B cell (primary cell): ENCODE results near the gene FAM234A. TPM values are rescaled to one million over a fixed set of nuclear protein-coding genes. Genes with fewer than 3 reads are reported as not detected.

ENCODE experiments used
- ATAC-seq: fragments of 200-7000 bp; cut with Tn5 transposase; one replicate; pipeline ENCODE4 v1.10.0; 2021; ENCODE audit warnings: low read depth, mild to moderate bottlenecking, moderate number of reproducible peaks, moderate library complexity
- CTCF ChIA-PET: fragments of 350-600 bp; sonication (Branson Sonifier 250); formaldehyde crosslinking; loops from one replicate; lab custom pipeline; 2021; ENCODE audit warnings: antibody characterized with exemption, inconsistent platforms; lab: Charles Lee
- POLR2A ChIA-PET: fragments of 350-600 bp; sonication (Branson Sonifier 250); formaldehyde crosslinking; loops from one replicate; lab custom pipeline; 2021; ENCODE audit warnings: antibody characterized with exemption; lab: Charles Lee
- DNase-seq: peaks from one replicate; pipeline ENCODE4 v3.0.0; 2013
- H2AFZ ChIP-seq: 2 replicates; pipeline ENCODE4 v1.6.1; 2012; ENCODE audit warnings: mild to moderate bottlenecking, low read depth, low read length; ENCODE audit not compliant: insufficient read depth, poor library complexity, severe bottlenecking
- H3K27ac ChIP-seq, 2 donors: 1 replicate in 1 of 2; 2 replicates in 1 of 2; pipeline ENCODE4 v1.5.1; 2012 to 2013; ENCODE audit warnings: low read length in 2 of 2, mild to moderate bottlenecking in 2 of 2, moderate library complexity in 1 of 2
- H3K27me3 ChIP-seq, 4 experiments: fragments of 200-600 bp in 1 of 4; sonication (generic) in 1 of 4; replicated peaks in 1 of 4; 1 replicate in 2 of 4; 2 replicates in 2 of 4; pipeline versions ENCODE4 v1.6.1 to v1.7.0; 2013 to 2016; ENCODE audit warnings: low read length in 3 of 4, mild to moderate bottlenecking in 2 of 4, mixed read lengths in 1 of 4, moderate library complexity in 1 of 4; ENCODE audit not compliant: insufficient read depth in 4 of 4, control insufficient read depth in 3 of 4; ENCODE audit errors: control extremely low read depth in 1 of 4
- H3K36me3 ChIP-seq, 2 experiments: replicated peaks in 1 of 2; 1 replicate in 1 of 2; 2 replicates in 1 of 2; pipeline versions ENCODE4 v1.6.1 to v1.7.1; 2013; ENCODE audit warnings: low read length in 1 of 2; ENCODE audit not compliant: insufficient read depth in 2 of 2, control insufficient read depth in 1 of 2; ENCODE audit errors: control extremely low read depth in 1 of 2, extremely low read depth in 1 of 2
- H3K4me1 ChIP-seq, 2 donors: fragments of 200-600 bp in 1 of 2; sonication (generic) in 1 of 2; 1 replicate in 1 of 2; 2 replicates in 1 of 2; pipeline versions ENCODE4 v1.5.1 to v1.6.1; 2013 to 2017; ENCODE audit warnings: low read length in 2 of 2; ENCODE audit not compliant: control insufficient read depth in 2 of 2, insufficient read depth in 2 of 2
- H3K4me2 ChIP-seq: replicated peaks from 2 replicates; pipeline ENCODE3; 2012; ENCODE audit warnings: mild to moderate bottlenecking, low read depth, low read length; ENCODE audit not compliant: poor library complexity, severe bottlenecking
- H3K4me3 ChIP-seq, 5 experiments: fragments of 200-600 bp in 1 of 5; sonication (generic) in 1 of 5; 1 replicate in 3 of 5; 2 replicates in 2 of 5; pipeline versions ENCODE4 v1.5.1 to v1.7.0; 2011 to 2016; ENCODE audit warnings: low read length in 4 of 5, mild to moderate bottlenecking in 4 of 5, low read depth in 2 of 5, control low read depth in 1 of 5, moderate library complexity in 1 of 5; ENCODE audit not compliant: insufficient read depth in 1 of 5; ENCODE audit errors: control extremely low read depth in 1 of 5, extremely low read depth in 1 of 5
- H3K79me2 ChIP-seq: fragments of 200-600 bp; sonication (generic); one replicate; pipeline ENCODE4 v1.6.0; 2016; ENCODE audit warnings: low read length; ENCODE audit not compliant: control insufficient read depth, insufficient read depth
- H3K9ac ChIP-seq: fragments of 200-600 bp; sonication (generic); 2 replicates; pipeline ENCODE4 v1.6.1; 2017; ENCODE audit warnings: mild to moderate bottlenecking, low read length, moderate library complexity
- H3K9me3 ChIP-seq, 3 donors: one replicate each; pipeline versions ENCODE4 v1.6.1 to v1.7.1; 2013; ENCODE audit warnings: low read length in 2 of 3; ENCODE audit not compliant: control insufficient read depth in 2 of 3, insufficient read depth in 1 of 3; ENCODE audit errors: control extremely low read depth in 1 of 3
- H4K20me1 ChIP-seq: 2 replicates; pipeline ENCODE4 v1.6.0; 2012; ENCODE audit warnings: mild to moderate bottlenecking, low read length; ENCODE audit not compliant: insufficient read depth, control insufficient read depth, poor library complexity, severe bottlenecking
- H3K27ac Mint-ChIP-seq: one replicate; pipeline ENCODE4 v1.8.0; 2021; ENCODE audit warnings: mixed read lengths
- H3K27me3 Mint-ChIP-seq: one replicate; pipeline ENCODE4 v1.8.0; 2021; ENCODE audit warnings: mixed read lengths
- H3K4me1 Mint-ChIP-seq: one replicate; pipeline ENCODE4 v1.8.0; 2021; ENCODE audit warnings: mixed read lengths
- H3K4me3 Mint-ChIP-seq: one replicate; pipeline ENCODE4 v1.8.0; 2021; ENCODE audit warnings: mixed read lengths
- H3K9me3 Mint-ChIP-seq: one replicate; pipeline ENCODE4 v1.8.0; 2022; ENCODE audit warnings: mixed read lengths; ENCODE audit not compliant: insufficient read depth
- EZH2 ChIP-seq: IDR thresholded peaks from 2 replicates; pipeline ENCODE4 v1.6.1; 2012; ENCODE audit warnings: borderline replicate concordance, low read depth, mild to moderate bottlenecking, moderate library complexity, low read length; ENCODE audit not compliant: insufficient read depth, poor library complexity, severe bottlenecking
- WGBS: methylation state at CpG from one replicate; pipeline ENCODE4 v1.1.5; 2013; ENCODE audit warnings: missing lambda C conversion rate; ENCODE audit not compliant: insufficient coverage; 5-methylcytosine and 5-hydroxymethylcytosine counted together
- intact Hi-C: fragments of 100-400 bp; cut with micrococcal nuclease; formaldehyde crosslinking; loops from one replicate; pipeline ENCODE4 v1.10.0; 2022
- polyA plus RNA-seq: library from polyadenylated mRNA; depleted of rRNA; stranded (reverse); fragments of >200 nt; gene quantifications from 2 replicates; pipeline ENCODE4 v1.2.3, GENCODE V29; 2012
- total RNA-seq, 2 donors: library from RNA; stranded (reverse); fragments of 120-200 nt in 1 of 2; gene quantifications; 1 replicate in 1 of 2; 2 replicates in 1 of 2; pipeline versions ENCODE4 v1.2.3 to v1.2.4, GENCODE V29; 2013 to 2022
- TF ChIP-seq, protein P1 (sequence below): fragments of 200-600 bp; IDR thresholded peaks from one replicate; pipeline ENCODE4 v1.8.0; 2022; ENCODE audit warnings: antibody characterized with exemption, mild to moderate bottlenecking

The FAM234A gene
- total and polyA plus RNA-seq, 2 donors (not counting 1 experiment from before 2014, with no cell fraction given), result 35.1 to 42.9 TPM

DNA sequence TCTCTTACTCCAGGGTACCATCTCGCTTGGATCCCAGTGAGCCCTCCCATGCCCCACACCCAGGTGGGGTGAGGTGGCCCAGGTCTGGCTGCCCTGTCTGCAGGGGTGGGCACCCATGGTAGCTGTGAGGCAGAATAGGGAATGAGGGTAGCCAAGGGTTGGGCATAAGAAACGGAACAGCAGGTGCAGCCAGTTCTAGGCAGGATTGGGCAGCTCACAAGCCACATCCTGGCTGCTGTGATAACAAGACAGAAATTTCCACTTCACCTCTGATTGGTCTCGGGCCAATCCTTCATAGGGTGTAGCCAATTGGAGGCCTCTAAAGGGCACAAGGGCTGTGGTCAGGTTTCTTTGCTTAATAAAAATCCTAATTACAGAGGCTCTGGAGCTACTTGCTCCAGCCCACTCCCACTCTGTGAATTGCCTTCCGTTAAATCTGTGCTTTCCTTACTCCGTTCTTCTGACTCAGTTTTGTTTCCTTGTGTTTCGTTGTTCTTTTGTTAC is 44.3 kb downstream of the FAM234A start:
- Mint-ChIP-seq H3K4me3 (peak overlapping the region; percentile 14), H3K9me3 (no peaks in the 10 kb centered on the region), H3K27ac (no peak overlapping the region), H3K27me3 (peaks cover 22% of the 10 kb centered on the region), H3K4me1 (peaks cover 7% of the 10 kb centered on the region)
- WGBS, result 13% methylated on average over 4 of the region's 6 CpGs
- no peak for TF ChIP-seq EZH2
- TF ChIP-seq, protein P1, sequence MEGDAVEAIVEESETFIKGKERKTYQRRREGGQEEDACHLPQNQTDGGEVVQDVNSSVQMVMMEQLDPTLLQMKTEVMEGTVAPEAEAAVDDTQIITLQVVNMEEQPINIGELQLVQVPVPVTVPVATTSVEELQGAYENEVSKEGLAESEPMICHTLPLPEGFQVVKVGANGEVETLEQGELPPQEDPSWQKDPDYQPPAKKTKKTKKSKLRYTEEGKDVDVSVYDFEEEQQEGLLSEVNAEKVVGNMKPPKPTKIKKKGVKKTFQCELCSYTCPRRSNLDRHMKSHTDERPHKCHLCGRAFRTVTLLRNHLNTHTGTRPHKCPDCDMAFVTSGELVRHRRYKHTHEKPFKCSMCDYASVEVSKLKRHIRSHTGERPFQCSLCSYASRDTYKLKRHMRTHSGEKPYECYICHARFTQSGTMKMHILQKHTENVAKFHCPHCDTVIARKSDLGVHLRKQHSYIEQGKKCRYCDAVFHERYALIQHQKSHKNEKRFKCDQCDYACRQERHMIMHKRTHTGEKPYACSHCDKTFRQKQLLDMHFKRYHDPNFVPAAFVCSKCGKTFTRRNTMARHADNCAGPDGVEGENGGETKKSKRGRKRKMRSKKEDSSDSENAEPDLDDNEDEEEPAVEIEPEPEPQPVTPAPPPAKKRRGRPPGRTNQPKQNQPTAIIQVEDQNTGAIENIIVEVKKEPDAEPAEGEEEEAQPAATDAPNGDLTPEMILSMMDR, result no peak
- no peaks in the 10 kb centered on the region for H3K36me3 ChIP-seq
- no peaks in the 10 kb centered on the region for H3K79me2 ChIP-seq
- no peak overlapping the region for H3K4me3 ChIP-seq
- peaks cover 0 to 13% of the 10 kb centered on the region in 2 donors for H3K4me1 ChIP-seq
- intact Hi-C loops, result no loop called here
- POLR2A ChIA-PET, result no interaction called here
- ATAC-seq (no peak), DNase-seq (no peak)
- H3K9me3 ChIP-seq, result no peaks in the 10 kb centered on the region
- no peaks in the 10 kb centered on the region for H4K20me1 ChIP-seq
- peaks cover 0 to 42% (median 7%) of the 10 kb centered on the region in 4 experiments for H3K27me3 ChIP-seq
- H3K27ac ChIP-seq, result no peak overlapping the region
- no peak overlapping the region for H3K9ac ChIP-seq
- no peak overlapping the region for H2AFZ ChIP-seq
- no peak overlapping the region for H3K4me2 ChIP-seq
- CTCF ChIA-PET, result no interaction called here

DNA sequence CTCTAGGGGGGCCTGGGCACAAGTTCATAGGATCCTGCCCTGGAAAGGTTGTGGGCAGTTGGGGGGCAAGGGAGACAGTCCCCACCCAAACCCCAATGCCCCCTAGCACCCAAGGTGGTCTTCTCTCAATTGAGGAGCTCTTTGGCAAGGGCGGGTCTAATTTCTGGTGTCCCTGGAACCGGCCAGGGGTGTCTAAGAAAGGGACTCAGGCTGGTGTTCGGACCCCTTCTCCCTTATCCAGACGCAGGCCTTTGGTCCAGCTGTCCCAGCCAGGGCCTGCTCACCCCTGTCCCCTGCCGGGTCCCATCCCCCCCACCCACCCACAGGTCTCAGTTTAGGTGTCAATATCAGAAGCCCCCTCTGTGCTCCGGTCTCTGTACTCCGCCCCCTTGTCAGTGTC is 44.9 kb downstream of the FAM234A start:
- Histone ChIP-seq H3K4me3 (no peak overlapping the region), H3K27ac (no peak overlapping the region), H3K36me3 (no peaks in the 10 kb centered on the region), H3K79me2 (no peaks in the 10 kb centered on the region), H3K27me3 (peaks cover 0 to 37% (median 7%) of the 10 kb centered on the region in 4 experiments), H3K9me3 (no peaks in the 10 kb centered on the region), H2AFZ (no peak overlapping the region), H3K9ac (no peak overlapping the region), H3K4me1 (peaks cover 0 to 13% of the 10 kb centered on the region in 2 donors), H3K4me2 (no peak overlapping the region), H4K20me1 (no peaks in the 10 kb centered on the region)
- Mint-ChIP-seq H3K9me3 (no peaks in the 10 kb centered on the region), H3K27ac (no peak overlapping the region), H3K4me1 (peaks cover 7% of the 10 kb centered on the region), H3K4me3 (peak overlapping the region; percentile 26), H3K27me3 (peaks cover 19% of the 10 kb centered on the region)
- DNase-seq (no peak), ATAC-seq (no peak)
- CTCF ChIA-PET, result no interaction called here
- TF ChIP-seq, protein P1, result no peak
- no peak for TF ChIP-seq EZH2
- POLR2A ChIA-PET, result no interaction called here
- WGBS, result 85% methylated on average over 6 of the region's 7 CpGs
- intact Hi-C loops, result no loop called here
